ENCODE data around the gene WDFY2.

WDFY2 gene

DNA sequence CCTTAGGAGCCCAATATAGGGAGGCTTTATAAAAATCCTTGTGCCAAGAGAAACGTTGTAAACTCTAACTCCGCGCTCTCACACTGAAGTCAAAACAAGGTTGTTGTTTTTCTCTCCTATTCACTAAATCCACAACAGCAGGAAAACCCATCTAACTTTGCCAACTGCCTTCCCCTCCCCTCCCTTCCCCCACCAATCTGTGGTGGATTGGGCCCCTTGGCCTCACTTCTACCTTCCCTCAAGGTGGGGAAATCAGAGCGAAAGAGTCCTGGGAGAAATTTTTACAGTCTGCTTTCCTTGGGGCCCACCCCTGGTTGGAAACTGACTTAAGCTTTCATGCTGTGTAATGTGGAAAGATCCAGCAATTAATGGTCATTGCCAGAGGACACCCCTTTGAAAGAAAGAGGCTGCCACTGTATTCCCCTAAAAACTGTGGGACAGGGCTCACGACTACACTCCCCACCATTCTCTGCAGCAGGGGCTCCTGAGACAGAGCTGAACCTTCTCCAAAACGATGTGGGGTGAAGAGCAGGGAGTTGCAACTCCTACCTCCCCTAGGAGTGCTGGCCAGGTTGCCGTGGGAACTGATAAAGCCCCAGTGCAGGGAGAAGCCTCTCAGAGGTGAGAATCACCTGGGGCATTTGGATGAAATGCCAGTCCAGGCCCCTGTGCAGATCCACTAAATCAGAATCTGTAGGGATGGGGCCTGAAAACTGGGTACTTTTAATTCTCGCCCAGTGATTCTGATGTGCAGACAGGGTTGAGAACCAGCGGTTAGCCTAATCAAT lies 218.6 kb downstream of the WDFY2 start:
- DNase-seq, result no peak

DNA sequence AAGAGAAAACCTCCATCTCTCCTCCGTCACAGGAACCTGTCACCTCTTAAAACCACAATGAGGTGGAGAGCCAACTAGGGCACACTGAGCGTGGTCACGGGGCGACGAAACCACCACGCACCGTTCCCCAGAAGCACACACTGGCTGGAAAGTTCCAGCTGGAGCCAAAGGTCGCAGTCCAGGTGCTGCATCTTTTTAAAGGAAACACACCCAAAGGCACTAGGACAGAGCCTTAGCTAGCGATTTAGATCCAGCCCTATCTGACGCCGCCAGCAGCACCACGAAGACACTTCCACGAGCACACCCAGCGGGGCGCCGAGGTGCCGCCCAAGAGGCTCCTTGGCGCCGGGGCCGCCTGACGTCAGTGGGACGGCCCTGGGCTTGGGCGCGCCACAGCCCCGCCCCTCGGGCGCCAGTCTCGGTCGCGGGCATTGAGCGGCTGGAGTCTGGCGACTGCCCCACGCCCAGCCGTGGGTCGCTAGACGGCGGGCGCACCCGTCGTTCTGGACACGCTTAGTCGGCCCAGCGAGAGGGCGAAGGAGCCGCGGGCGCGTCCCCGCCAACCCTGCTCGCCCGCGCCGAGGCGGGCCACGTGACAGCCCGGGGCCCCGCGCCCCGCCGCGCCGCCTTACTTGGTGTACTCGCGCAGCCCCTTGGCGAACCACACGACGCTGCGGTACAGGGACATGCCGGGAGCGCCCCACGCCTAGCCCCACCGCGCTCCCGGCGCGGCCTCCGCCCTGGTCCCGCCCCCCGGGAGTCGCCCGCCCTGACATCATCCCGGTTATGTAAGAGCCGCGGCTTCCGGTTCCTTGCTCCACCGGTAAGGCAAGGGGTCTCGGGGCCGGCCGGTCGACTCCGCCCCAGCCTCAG lies 219.4 kb downstream of the WDFY2 start, which contains the start of gene DHRS12:
DHRS12 (minus strand) TSS at position 742 of the 873 bp plus-strand sequence. CDS start 4,504 bp downstream, outside the sequence.
- DNase-seq, result peak; percentile 87

DNA sequence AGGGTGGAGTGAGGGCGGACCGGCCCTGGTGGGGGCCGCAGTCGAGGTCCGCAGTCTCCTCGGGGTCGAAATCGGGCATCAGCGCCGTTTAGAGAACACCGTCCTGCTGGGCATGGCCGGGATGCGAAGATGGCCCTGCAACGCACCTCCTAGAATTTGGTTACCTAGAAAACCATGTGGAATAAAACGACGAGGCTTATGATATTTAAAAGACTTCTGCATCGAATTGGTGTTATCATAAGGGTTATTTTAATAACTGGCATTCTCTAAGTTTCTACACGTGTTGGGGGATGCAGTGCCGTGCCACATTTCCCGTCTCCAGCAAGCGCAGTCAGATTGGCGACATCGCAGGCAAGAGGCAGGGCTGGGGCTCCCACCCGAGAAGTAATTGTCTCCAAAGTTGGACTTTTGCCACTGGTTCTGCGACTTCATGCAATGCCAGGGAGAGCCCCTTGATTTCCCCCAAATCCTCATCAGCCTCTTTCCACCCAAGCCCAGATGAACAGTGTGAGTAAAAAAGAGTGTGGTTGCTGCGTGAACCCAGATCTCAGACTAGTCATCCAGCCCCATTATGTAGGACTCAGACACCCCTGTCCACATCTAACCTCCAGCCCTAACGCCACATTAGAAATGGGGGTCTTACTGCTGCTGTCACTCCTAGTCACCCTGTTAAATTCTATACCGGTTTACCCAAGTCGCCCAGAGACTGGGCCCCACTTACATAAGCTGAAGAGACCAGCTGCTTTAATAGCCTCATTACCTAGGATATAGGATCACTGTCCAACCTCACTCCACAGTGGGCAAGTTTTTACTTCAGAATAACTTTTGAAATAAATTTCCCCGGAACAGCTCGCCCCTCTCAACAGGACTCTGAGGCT lies 220.3 kb downstream of the WDFY2 start:
- no peak for DNase-seq

DNA sequence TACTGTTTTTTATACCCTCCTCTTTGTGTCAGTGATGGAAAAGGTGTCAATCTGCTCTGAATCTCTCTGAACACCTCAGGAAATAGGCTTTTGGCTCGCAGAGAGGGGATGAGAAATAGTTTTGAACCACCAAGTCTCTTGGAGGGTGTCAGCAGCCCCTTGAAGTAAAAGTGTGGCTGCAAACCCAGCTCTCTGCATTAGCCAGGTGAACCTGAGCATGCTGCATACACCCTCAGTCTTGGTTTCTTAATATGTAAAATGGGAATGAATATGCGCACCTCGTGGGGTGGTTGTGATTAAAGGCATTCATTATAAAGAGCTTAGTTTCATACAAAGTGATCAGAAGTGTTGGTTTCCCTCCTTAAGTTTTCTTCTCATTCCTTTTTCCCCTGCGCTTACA lies 221.1 kb downstream of the WDFY2 start:
- DNase-seq, result no peak

DNA sequence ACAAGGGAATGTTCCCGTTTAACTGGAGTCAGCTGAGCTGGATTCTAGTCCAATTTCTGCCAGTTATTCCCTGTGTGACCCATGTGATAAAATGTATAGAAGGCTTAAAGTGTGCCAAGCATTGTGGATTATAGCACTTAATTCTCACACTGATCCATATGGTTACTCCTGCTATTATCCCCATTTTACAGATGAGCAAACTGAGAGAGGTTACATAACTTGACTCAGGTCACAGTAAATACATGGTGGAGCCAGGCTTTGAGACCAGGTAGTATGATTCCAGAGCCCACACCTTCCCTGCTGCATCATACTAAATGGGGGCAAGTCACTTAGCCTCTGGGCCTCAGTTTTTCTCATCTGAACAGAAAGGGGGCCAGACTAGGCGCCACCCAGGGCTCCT lies 221.7 kb downstream of the WDFY2 start:
- DNase-seq, result no peak

DNA sequence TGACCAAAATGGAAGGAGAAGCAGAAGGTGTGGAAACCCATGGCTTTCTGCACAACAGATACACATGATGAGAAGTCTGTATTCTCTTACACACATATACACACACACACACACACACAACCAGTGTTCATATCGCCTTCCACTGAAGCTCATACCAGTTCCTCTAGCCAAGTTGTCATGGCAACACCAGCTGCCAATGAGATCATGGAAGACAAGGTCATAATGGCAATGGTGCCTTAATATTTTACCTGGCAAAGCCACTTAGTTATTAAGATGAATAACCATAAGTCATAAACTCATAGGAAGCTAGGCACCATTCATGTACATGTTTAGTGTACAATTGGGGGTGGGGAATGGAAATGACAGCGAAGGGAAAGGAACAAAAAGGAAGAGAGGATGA lies 222.3 kb downstream of the WDFY2 start:
- no peak for DNase-seq

DNA sequence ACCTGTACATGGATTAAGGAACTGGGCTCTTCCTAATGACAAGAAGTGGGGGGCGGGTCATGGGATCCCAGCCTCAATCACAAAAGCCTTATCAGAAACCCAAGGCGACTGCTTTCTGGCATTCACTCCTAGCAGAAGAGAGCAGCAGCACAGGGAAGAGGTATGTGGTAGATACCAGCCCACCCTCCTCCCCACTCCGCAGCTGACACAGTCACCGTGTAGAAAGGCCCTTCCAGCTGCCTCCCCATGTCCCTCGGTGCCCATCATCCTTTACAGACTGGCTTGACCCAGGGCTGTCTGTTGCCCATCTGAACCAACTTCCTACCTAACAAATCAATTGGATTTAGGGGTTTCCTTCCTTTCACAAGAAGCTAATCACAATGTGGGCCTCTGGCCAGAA lies 222.8 kb downstream of the WDFY2 start:
- no peak for DNase-seq

DNA sequence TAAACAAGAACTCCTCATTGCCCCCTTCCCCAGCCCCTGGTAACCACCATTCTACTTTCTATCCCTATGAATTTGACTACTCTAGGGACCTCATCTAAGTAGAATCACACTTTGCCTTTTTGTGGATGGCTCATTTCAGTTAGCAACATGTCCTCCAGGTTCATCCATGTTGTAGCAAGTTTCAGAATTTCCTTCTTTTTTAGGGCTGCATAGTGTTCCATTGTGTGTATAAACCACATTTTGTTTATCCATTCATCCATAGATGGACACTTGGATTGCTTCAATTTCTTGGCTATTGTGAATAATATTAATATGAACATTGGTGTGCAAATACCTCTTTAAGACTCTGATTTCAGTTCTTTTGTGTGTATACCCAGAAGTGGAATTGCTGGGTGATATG lies 224.5 kb downstream of the WDFY2 start:
- DNase-seq, result no peak

DNA sequence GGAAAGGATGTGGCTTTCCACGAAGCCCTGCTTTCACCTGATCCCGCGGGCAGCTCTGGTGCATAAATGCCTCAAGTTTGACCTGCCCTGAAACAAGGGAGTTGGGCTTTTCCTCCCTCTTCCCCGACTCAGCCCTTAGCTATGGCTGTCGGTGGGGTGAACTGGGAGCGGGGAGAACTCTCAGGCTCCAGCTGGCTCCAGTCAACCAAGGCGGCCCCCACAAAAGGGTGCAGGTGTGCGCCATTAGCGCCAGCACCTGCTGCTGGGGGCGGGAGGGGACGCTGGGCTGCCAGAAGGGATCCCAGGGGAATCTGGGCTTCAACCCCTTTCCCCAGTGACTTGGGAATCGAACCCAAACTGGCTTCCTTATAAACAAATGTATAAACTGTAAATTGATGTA lies 226.8 kb downstream of the WDFY2 start:
- DNase-seq, result no peak

DNA sequence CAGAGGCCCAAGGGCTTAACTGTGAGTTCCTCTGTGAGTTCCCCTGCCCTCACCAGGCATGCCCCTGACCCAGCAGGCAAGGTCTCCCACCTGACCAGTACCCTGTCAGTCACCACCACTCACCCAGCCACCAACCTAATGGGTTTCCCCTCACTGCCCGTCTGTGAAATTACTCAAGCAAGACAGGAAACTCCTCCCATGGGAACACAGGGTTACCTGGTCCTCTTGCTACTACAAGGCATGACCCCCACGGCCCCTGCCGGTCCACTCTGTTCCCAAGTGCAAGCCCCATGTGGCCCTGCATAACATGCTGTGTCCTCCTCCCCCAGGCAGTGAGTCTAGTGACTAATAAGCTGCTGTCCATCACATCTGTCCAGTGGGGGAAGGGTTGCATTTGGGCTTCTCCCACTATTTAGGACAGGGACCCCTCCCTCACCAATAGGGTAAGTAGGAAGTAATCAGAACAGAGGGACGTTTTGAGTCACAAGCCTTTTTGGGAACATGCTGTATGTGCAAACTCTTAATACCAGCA lies 227.7 kb downstream of the WDFY2 start:
- DNase-seq, result no peak

DNA sequence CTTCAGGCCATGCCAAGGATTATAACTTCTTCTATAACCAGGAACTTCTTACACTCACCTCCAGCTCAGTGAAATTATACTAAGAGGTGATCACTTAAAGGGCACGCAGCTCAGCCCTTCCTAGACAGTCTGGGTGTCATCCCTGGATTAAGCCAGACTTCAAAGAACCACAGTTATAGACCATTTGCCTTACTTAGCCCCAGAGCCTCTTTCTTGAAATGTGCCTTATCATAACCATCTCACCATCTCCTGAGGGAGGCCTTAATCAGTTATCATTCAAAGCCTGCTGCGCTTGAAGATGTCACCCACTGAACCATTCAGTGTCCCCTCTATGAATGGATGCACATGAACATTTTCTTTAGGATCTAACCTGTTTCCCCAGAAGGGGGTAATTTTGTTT lies 229.8 kb downstream of the WDFY2 start:
- DNase-seq, result no peak

DNA sequence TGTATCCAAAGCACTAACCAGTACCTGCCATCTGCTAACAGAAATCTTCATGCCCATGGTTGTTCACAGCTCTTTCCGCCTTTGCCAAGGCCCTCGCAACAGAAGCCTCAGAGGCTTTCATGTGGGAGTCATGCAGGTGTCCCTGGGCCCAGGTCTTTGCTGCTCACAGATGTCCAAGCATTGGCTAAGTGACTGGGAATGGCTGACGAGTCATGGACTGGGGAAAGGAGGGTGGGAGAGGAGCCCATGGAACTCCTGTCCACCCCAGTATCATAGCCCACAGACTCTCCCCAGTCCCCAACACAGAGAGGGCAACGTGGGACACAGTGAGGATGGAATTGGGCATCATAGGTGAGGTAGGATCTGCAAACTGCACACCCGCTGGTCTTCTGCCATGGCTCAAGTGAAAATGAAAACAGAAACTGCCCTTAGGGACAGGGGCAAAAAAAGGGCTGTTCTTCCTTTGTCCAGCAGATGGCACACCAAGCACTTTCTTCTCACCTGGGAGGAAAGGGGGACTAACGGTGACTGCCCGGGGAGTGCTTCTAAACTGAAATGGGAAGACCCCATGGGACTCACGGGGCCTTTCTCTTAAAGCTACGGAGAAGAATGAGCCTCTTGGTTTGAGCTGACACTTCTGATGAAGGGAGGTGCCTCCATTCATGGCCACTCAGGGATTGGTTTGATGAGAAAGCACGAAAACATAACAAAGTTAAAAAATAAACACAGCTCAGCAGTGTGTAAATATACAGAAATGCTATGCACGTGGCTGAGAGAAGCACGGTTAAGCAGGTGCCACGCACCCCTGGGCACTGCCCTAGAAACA lies 230.8 kb downstream of the WDFY2 start:
- peak; percentile 48 for DNase-seq

DNA sequence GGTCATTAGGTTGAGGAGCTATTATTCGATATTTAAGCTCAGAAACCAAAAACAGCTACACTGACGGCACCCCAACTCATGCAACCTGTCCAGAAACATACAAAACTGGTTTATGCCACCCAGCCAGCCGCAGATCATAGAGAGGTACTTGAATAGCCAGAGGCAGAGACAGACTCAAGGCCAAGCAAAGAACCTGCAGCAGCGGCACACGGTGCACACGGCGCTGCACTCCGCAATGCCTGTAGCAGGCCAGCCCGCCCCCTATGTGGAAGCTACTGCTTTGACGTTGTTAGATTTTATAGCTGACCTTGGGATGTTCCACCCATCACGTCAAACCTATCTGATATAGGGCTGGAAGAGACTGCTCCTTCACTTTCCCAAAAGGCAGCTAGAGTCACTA lies 231.6 kb downstream of the WDFY2 start:
- no peak for DNase-seq

DNA sequence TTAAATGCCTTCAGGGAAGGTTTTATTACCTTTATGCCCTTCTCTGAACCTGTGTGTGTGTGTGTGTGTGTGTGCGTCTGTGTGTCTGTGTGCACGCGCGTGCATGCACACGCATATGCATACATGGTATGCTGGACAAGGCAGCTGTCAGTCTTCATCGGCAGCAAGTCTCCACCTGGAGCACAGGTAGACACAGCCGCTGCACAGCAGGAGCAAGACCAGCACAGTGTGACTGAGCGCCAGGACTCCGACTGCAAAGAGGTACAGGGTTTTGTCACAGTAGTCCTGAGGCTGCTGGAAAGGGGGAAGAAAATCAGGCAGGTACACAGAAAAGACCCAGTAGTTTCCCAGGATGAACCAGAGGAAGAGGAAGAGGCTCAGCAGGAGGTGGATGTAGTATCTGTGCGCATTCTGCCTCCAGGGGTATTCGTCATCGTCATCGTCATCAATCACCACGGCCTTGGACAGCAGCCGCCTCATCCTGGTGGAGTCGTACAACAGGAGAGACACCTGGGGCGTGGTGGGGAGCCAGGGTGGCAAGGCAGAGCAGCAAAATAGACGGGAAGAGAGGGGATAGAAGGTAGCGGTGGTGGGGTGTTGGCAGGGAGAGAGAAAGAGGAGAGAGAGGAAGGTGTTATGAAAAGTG lies 232.5 kb downstream of the WDFY2 start:
- no peak for DNase-seq
